ENCODE measurements around the gene ZNF778.

Gene ZNF778

DNA sequence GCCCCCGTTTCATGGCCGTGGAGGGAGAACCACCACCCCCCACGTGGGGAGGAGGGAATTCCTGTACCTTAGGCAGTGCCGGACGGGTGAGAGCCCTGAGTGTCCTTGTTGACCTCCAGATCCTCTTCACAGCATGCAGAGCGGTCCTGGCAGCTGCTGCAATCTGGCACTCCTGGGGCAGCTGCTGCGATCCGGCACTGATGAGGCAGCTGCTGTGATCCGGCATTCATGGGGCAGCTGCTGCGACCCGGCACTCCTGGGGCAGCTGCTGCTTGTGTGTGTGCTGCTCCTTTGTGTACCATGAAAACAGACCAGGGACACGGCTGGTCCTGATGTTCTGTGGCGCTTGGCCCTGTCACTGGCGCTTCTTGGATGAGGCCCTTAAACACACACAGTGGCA is 12.8 kb downstream of the ZNF778 start:
- Histone ChIP-seq H3K36me3 (ENCODE audit: low read depth) (peaks cover 68% of the 10 kb centered on the region), H3K27ac (ENCODE audit: poor library complexity, severe bottlenecking) (no peak overlapping the region), H3K4me3 (ENCODE audit: severe bottlenecking) (no peak overlapping the region), H3K27me3 (ENCODE audit: insufficient read depth, poor library complexity, severe bottlenecking) (no peaks in the 10 kb centered on the region), H3K4me1 (ENCODE audit: insufficient read depth, poor library complexity, severe bottlenecking) (no peaks in the 10 kb centered on the region), H3K9me3 (ENCODE audit: severe bottlenecking) (no peaks in the 10 kb centered on the region)
- TF ChIP-seq, protein P1, sequence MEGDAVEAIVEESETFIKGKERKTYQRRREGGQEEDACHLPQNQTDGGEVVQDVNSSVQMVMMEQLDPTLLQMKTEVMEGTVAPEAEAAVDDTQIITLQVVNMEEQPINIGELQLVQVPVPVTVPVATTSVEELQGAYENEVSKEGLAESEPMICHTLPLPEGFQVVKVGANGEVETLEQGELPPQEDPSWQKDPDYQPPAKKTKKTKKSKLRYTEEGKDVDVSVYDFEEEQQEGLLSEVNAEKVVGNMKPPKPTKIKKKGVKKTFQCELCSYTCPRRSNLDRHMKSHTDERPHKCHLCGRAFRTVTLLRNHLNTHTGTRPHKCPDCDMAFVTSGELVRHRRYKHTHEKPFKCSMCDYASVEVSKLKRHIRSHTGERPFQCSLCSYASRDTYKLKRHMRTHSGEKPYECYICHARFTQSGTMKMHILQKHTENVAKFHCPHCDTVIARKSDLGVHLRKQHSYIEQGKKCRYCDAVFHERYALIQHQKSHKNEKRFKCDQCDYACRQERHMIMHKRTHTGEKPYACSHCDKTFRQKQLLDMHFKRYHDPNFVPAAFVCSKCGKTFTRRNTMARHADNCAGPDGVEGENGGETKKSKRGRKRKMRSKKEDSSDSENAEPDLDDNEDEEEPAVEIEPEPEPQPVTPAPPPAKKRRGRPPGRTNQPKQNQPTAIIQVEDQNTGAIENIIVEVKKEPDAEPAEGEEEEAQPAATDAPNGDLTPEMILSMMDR (IDR thresholded peaks at IDR 0.05; ENCODE audit: poor library complexity, severe bottlenecking): no peak
- no peak for ATAC-seq (ENCODE audit: low read depth)
- no peak for DNase-seq (ENCODE audit: low spot score)

- Histone ChIP-seq H3K9me3 (ENCODE audit: severe bottlenecking) (no peaks in the 10 kb centered on the region), H3K36me3 (ENCODE audit: low read depth) (peaks cover 51% of the 10 kb centered on the region), H3K4me3 (ENCODE audit: severe bottlenecking) (no peak overlapping the region), H3K27ac (ENCODE audit: poor library complexity, severe bottlenecking) (no peak overlapping the region), H3K27me3 (ENCODE audit: insufficient read depth, poor library complexity, severe bottlenecking) (no peaks in the 10 kb centered on the region), H3K4me1 (ENCODE audit: insufficient read depth, poor library complexity, severe bottlenecking) (no peaks in the 10 kb centered on the region)
- no peak for ATAC-seq (ENCODE audit: low read depth)
- TF ChIP-seq, protein P1 (IDR thresholded peaks at IDR 0.05; ENCODE audit: poor library complexity, severe bottlenecking): no peak
- DNase-seq (ENCODE audit: low spot score): no peak
These were observed 14.6 kb downstream of the ZNF778 start for GRCh38 chr16:89232107-89232506.

DNA sequence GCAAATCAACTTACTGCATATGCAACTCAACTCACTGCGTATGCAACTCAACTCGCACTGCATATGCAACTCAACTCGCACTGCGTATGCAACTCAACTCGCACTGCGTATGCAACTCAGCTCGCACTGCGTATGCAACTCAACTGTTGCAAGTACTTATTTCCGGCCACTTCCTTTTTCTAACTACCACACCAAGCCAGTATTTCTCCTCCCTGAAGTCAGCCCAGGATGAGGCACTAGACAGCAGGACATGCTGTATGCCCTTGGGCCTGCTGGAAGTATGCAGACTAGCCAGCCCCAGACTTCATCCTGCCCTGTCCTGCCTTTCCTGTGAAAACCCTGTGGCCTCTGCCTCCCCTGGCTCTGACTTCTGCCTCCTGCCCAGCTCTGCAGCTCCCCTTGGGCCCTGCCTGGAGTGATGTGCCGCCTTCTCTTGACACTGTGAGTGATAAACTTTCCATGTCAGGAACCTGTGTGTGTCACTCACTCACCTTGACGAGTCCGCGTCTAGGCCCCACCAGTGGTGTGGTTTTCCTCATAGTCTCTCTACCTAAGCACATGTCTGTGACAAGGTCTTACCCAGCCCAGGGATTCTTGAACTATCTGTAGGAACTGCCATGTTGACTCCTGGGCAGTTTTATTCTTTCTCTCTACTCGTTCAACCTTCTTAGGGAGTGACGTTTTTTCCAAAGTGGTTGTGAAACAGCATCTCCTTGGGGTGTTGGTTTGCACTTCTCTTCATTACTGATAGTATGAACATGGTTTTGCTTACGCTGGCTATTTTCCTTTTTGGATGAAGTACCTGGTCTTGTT is 16.4 kb downstream of the ZNF778 start:
- H3K27ac ChIP-seq (ENCODE audit: poor library complexity, severe bottlenecking): no peak overlapping the region
- no peaks in the 10 kb centered on the region for H3K9me3 ChIP-seq (ENCODE audit: severe bottlenecking)
- H3K4me3 ChIP-seq (ENCODE audit: severe bottlenecking): no peak overlapping the region
- no peak for ATAC-seq (ENCODE audit: low read depth)
- peaks cover 33% of the 10 kb centered on the region for H3K36me3 ChIP-seq (ENCODE audit: low read depth)
- DNase-seq (ENCODE audit: low spot score): no peak
- H3K4me1 ChIP-seq (ENCODE audit: insufficient read depth, poor library complexity, severe bottlenecking): no peaks in the 10 kb centered on the region
- H3K27me3 ChIP-seq (ENCODE audit: insufficient read depth, poor library complexity, severe bottlenecking): no peaks in the 10 kb centered on the region
- TF ChIP-seq, protein P1 (IDR thresholded peaks at IDR 0.05; ENCODE audit: poor library complexity, severe bottlenecking): no peak

DNA sequence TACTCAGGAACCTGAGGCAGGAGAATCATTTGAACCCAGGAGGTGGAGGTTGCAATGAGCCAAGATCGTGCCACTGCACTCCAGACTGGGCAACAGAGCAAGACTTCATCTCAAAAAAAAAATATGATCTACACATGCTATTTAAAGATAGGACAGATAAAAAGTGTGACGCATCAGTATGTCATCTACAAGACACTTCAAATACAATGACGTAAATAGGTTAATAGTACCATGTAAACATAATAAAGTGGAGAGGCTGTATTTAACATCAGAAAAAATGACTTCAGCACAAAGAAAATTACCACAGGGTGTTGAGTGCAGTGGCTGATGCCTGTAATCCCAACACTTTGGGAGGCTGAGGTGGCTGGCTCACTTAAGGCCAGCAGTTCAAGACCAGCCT is 20.2 kb downstream of the ZNF778 start:
- no peaks in the 10 kb centered on the region for H3K4me1 ChIP-seq (ENCODE audit: insufficient read depth, poor library complexity, severe bottlenecking)
- ATAC-seq (ENCODE audit: low read depth) (no peak), DNase-seq (ENCODE audit: low spot score) (no peak)
- peaks cover 11% of the 10 kb centered on the region for H3K36me3 ChIP-seq (ENCODE audit: low read depth)
- H3K27me3 ChIP-seq (ENCODE audit: insufficient read depth, poor library complexity, severe bottlenecking): no peaks in the 10 kb centered on the region
- no peaks in the 10 kb centered on the region for H3K9me3 ChIP-seq (ENCODE audit: severe bottlenecking)
- TF ChIP-seq, protein P1 (IDR thresholded peaks at IDR 0.05; ENCODE audit: poor library complexity, severe bottlenecking): no peak
- no peak overlapping the region for H3K27ac ChIP-seq (ENCODE audit: poor library complexity, severe bottlenecking)
- no peak overlapping the region for H3K4me3 ChIP-seq (ENCODE audit: severe bottlenecking)
